ENCODE data around the gene RAB5B.

DNA sequence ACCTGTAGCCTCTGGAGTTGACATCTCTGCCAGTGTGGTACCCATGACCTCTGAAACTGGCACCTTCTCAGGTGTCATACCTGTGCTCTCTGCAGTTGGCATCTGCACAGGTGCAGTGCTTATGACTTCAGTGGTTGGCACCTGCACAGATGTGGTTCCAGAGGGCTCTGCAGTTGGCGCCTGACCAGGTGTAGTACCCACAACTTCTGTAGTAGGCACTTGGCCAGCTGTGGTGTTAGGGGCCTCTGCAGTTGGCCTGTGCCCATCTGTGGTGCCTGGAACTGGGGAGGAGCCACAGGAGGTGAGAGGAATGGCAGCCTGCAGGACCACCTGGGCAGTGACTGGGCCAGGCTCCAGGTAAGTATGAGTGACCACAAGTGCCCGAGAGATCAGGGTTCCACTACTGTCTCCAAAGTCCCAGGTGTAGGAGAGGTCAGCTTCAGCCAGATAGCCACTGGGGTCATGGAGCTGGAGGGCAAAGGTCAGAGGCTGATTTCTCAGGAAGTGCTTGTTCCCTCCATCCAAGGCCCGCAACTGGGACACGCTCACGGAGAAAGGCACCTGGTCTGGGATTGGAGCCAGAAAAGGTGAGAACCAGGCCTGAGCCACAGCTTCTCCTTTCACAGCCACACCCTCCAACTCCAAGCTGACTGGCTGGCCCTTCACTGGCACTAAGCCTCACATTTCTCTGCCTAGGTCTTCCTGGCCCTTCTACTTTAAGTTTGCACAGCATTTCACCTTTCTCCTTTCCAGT, 16.6 kb upstream of the RAB5B start:
- TF ChIP-seq, protein P1, sequence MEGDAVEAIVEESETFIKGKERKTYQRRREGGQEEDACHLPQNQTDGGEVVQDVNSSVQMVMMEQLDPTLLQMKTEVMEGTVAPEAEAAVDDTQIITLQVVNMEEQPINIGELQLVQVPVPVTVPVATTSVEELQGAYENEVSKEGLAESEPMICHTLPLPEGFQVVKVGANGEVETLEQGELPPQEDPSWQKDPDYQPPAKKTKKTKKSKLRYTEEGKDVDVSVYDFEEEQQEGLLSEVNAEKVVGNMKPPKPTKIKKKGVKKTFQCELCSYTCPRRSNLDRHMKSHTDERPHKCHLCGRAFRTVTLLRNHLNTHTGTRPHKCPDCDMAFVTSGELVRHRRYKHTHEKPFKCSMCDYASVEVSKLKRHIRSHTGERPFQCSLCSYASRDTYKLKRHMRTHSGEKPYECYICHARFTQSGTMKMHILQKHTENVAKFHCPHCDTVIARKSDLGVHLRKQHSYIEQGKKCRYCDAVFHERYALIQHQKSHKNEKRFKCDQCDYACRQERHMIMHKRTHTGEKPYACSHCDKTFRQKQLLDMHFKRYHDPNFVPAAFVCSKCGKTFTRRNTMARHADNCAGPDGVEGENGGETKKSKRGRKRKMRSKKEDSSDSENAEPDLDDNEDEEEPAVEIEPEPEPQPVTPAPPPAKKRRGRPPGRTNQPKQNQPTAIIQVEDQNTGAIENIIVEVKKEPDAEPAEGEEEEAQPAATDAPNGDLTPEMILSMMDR (IDR thresholded peaks at IDR 0.05), result no peak
- TF ChIP-seq EP300 (IDR thresholded peaks at IDR 0.05), result no peak

All from ovary (tissue), 3 donors.